SW 1271 (cell line): ENCODE data around the gene OMG.
"Not testable (repeated sequence)": the region's sequence is repeated elsewhere in the genome, so short reads cannot be mapped to it uniquely, and the experiment has no call there.

ENCODE experiments used
- DNase-seq, 2 experiments: peaks; one replicate each; lab custom pipeline; 2025; lab: John Stamatoyannopoulos, UW

The OMG gene

DNA sequence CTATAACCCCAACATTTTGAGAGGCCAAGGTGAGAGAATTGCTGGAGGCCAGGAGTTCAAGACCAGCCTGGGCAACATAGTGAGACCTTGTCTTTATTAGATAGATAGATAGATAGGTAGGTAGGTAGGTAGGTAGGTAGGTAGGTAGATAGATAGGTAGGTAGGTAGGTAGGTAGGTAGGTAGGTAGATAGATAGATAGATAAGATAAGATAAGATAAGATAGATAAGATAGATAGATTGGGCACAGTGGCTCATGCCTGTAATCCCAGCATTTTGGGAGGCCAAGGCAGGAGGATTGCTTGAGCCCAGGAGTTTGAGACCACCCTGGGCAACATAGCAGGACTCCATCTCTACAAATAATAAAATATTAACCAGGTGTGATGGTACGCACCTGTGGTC, 34.1 kb downstream of the OMG start:
- DNase-seq: not testable (repeated sequence)

- DNase-seq: no peak
These were observed 35.4 kb downstream of the OMG start for GRCh38 chr17:31261601-31262000.

DNA sequence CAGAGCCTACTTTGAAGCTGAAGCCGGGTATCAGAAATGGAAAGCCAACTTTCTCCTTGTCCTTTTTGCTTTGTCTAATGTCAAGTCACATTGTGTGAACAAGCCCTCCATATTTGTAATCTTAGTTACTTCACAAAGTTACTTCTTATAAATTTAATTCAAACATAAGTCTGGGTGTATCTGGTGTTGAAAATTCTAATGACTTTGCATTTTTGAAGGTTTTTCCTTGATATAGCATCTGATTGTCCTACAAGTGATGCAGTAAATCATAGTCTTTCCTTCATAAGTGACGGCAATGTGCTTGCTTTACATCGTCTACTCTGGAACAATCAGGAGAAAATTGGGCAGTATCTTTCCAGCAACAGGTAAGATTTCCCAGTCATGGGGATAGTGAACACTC, 36.9 kb downstream of the OMG start:
- no peak for DNase-seq

- DNase-seq: no peak
These were observed 40.1 kb downstream of the OMG start for GRCh38 chr17:31256936-31257335.

GRCh38 chr17:31254654-31255053, 42.4 kb downstream of the OMG start:
- no peak for DNase-seq

DNA sequence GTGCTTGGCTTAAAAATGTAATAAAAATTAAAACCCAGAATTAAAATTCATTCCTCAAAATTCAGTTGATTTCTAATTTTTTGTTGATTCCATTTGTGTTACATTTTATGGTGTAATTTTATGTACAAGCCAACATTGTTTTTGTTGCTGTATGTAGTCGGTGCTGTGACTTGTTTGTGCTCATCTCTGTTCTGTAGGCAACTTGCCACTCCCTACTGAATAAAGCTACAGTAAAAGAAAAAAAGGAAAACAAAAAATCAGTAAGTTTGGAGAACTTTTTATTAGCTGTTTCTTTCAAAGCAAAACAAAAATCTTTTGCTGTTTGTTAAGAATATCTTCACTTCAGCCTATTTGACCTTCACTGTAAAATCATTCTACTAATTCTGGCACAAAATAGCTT, 44.3 kb downstream of the OMG start:
- DNase-seq: no peak

- no peak for DNase-seq
These were observed 45.1 kb downstream of the OMG start for GRCh38 chr17:31251970-31252328.

DNA sequence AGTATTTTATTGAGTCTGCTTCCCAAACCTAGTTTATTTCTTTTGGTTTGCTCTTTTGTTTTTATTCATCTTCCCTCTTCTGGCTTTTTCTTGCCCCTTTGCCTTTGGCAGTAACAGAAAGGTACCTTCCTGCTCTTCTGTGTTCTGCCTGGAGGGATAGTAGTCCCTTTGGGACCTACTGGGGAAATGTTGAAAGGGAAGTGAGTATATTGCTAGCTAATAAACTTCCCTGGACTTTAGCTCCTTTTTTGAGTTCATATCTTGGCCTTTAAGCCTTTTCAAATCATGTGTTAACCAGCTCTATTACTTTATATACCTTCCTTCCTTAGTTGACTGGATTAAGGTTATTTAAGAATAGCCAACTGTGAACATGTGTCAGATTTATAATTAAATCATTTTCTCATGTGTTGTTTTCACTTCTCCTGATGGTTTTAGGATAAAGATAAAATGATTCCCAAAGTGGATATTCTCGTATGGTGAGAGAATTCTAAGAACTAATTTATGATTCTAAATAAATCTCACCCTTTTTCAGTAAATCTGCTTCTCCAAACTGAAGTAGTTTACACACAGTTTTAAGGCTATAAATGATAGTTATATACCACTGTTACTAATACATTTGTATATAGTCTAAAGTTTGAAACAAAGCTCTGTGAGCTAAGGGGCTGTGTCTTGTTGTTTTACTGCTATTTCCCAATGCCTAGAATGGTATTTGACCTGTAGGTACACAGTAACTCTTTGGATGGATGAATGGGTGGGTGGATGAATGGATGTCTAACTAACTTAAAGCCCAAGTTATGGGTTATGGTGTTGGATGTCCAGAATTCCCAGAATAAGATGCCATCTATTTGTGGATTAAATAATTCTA, 45.7 kb downstream of the OMG start:
- DNase-seq: no peak

DNA sequence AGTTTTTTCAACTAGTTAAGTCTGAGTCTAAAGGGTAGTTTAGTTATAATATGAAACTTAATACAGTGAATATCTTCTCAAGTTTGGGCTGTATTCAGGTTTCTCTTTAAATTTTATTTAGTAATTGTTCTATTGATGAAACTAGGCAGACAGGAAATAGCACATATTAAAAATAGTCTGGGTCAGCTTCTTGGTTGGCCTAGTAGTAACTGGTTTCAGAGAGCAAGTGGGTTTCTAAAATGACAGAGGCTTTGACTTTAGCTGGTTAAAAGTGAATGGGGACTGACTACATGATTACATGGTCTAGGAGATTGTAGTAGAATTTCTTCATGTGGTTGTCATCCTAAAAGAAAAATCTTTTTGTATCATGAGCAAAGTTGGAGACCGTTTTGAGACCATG, 46.8 kb downstream of the OMG start:
- DNase-seq: no peak

DNA sequence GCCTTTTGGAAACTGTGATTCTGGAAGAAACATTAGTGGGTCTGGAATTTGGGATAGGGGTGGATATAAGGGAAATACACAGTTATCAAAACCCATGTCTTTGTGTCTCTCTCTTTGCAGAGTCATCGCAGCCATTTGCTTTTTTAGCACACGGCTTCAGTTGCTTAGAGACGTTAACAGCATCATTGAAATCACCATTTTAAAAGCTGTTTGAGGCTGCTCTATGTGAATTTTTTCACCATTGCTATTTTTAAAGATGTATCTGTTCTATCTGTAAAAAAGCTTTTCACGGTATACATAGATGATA, 47.3 kb downstream of the OMG start:
- DNase-seq: no peak

GRCh38 chr17:31248986-31249834, 47.8 kb downstream of the OMG start:
- DNase-seq: peak in 1 of 2 experiments; percentile 63
